B cell (primary cell): ENCODE data around the gene TDG. TPM values are rescaled to one million over a fixed set of nuclear protein-coding genes. Genes with fewer than 3 reads are reported as not detected.
A peak's percentile ranks its signal among the peaks of the same experiment; 100 is the strongest.

Source experiments
- ATAC-seq: fragments of 200-7000 bp; cut with Tn5 transposase; one replicate; pipeline ENCODE4 v1.10.0; 2021; ENCODE audit warnings: low read depth, mild to moderate bottlenecking, moderate number of reproducible peaks, moderate library complexity
- CTCF ChIA-PET: fragments of 350-600 bp; sonication (Branson Sonifier 250); formaldehyde crosslinking; loops from one replicate; lab custom pipeline; 2021; ENCODE audit warnings: antibody characterized with exemption, inconsistent platforms; lab: Charles Lee
- POLR2A ChIA-PET: fragments of 350-600 bp; sonication (Branson Sonifier 250); formaldehyde crosslinking; loops from one replicate; lab custom pipeline; 2021; ENCODE audit warnings: antibody characterized with exemption; lab: Charles Lee
- DNase-seq: peaks from one replicate; pipeline ENCODE4 v3.0.0; 2013
- H2AFZ ChIP-seq: 2 replicates; pipeline ENCODE4 v1.6.1; 2012; ENCODE audit warnings: mild to moderate bottlenecking, low read depth, low read length; ENCODE audit not compliant: insufficient read depth, poor library complexity, severe bottlenecking
- H3K27ac ChIP-seq, 2 donors: 1 replicate in 1 of 2; 2 replicates in 1 of 2; pipeline ENCODE4 v1.5.1; 2012 to 2013; ENCODE audit warnings: low read length in 2 of 2, mild to moderate bottlenecking in 2 of 2, moderate library complexity in 1 of 2
- H3K27me3 ChIP-seq, 4 experiments: fragments of 200-600 bp in 1 of 4; sonication (generic) in 1 of 4; replicated peaks in 1 of 4; 1 replicate in 2 of 4; 2 replicates in 2 of 4; pipeline versions ENCODE4 v1.6.1 to v1.7.0; 2013 to 2016; ENCODE audit warnings: low read length in 3 of 4, mild to moderate bottlenecking in 2 of 4, mixed read lengths in 1 of 4, moderate library complexity in 1 of 4; ENCODE audit not compliant: insufficient read depth in 4 of 4, control insufficient read depth in 3 of 4; ENCODE audit errors: control extremely low read depth in 1 of 4
- H3K36me3 ChIP-seq, 2 experiments: replicated peaks in 1 of 2; 1 replicate in 1 of 2; 2 replicates in 1 of 2; pipeline versions ENCODE4 v1.6.1 to v1.7.1; 2013; ENCODE audit warnings: low read length in 1 of 2; ENCODE audit not compliant: insufficient read depth in 2 of 2, control insufficient read depth in 1 of 2; ENCODE audit errors: control extremely low read depth in 1 of 2, extremely low read depth in 1 of 2
- H3K4me1 ChIP-seq, 2 donors: fragments of 200-600 bp in 1 of 2; sonication (generic) in 1 of 2; 1 replicate in 1 of 2; 2 replicates in 1 of 2; pipeline versions ENCODE4 v1.5.1 to v1.6.1; 2013 to 2017; ENCODE audit warnings: low read length in 2 of 2; ENCODE audit not compliant: control insufficient read depth in 2 of 2, insufficient read depth in 2 of 2
- H3K4me2 ChIP-seq: replicated peaks from 2 replicates; pipeline ENCODE3; 2012; ENCODE audit warnings: mild to moderate bottlenecking, low read depth, low read length; ENCODE audit not compliant: poor library complexity, severe bottlenecking
- H3K4me3 ChIP-seq, 5 experiments: fragments of 200-600 bp in 1 of 5; sonication (generic) in 1 of 5; 1 replicate in 3 of 5; 2 replicates in 2 of 5; pipeline versions ENCODE4 v1.5.1 to v1.7.0; 2011 to 2016; ENCODE audit warnings: low read length in 4 of 5, mild to moderate bottlenecking in 4 of 5, low read depth in 2 of 5, control low read depth in 1 of 5, moderate library complexity in 1 of 5; ENCODE audit not compliant: insufficient read depth in 1 of 5; ENCODE audit errors: control extremely low read depth in 1 of 5, extremely low read depth in 1 of 5
- H3K79me2 ChIP-seq: fragments of 200-600 bp; sonication (generic); one replicate; pipeline ENCODE4 v1.6.0; 2016; ENCODE audit warnings: low read length; ENCODE audit not compliant: control insufficient read depth, insufficient read depth
- H3K9ac ChIP-seq: fragments of 200-600 bp; sonication (generic); 2 replicates; pipeline ENCODE4 v1.6.1; 2017; ENCODE audit warnings: mild to moderate bottlenecking, low read length, moderate library complexity
- H3K9me3 ChIP-seq, 3 donors: one replicate each; pipeline versions ENCODE4 v1.6.1 to v1.7.1; 2013; ENCODE audit warnings: low read length in 2 of 3; ENCODE audit not compliant: control insufficient read depth in 2 of 3, insufficient read depth in 1 of 3; ENCODE audit errors: control extremely low read depth in 1 of 3
- H4K20me1 ChIP-seq: 2 replicates; pipeline ENCODE4 v1.6.0; 2012; ENCODE audit warnings: mild to moderate bottlenecking, low read length; ENCODE audit not compliant: insufficient read depth, control insufficient read depth, poor library complexity, severe bottlenecking
- H3K27ac Mint-ChIP-seq: one replicate; pipeline ENCODE4 v1.8.0; 2021; ENCODE audit warnings: mixed read lengths
- H3K27me3 Mint-ChIP-seq: one replicate; pipeline ENCODE4 v1.8.0; 2021; ENCODE audit warnings: mixed read lengths
- H3K4me1 Mint-ChIP-seq: one replicate; pipeline ENCODE4 v1.8.0; 2021; ENCODE audit warnings: mixed read lengths
- H3K4me3 Mint-ChIP-seq: one replicate; pipeline ENCODE4 v1.8.0; 2021; ENCODE audit warnings: mixed read lengths
- H3K9me3 Mint-ChIP-seq: one replicate; pipeline ENCODE4 v1.8.0; 2022; ENCODE audit warnings: mixed read lengths; ENCODE audit not compliant: insufficient read depth
- CTCF ChIP-seq: fragments of 200-600 bp; IDR thresholded peaks from one replicate; pipeline ENCODE4 v1.8.0; 2022; ENCODE audit warnings: antibody characterized with exemption, mild to moderate bottlenecking
- EZH2 ChIP-seq: IDR thresholded peaks from 2 replicates; pipeline ENCODE4 v1.6.1; 2012; ENCODE audit warnings: borderline replicate concordance, low read depth, mild to moderate bottlenecking, moderate library complexity, low read length; ENCODE audit not compliant: insufficient read depth, poor library complexity, severe bottlenecking
- WGBS: methylation state at CpG from one replicate; pipeline ENCODE4 v1.1.5; 2013; ENCODE audit warnings: missing lambda C conversion rate; ENCODE audit not compliant: insufficient coverage; 5-methylcytosine and 5-hydroxymethylcytosine counted together
- intact Hi-C: fragments of 100-400 bp; cut with micrococcal nuclease; formaldehyde crosslinking; loops from one replicate; pipeline ENCODE4 v1.10.0; 2022
- polyA plus RNA-seq: library from polyadenylated mRNA; depleted of rRNA; stranded (reverse); fragments of >200 nt; gene quantifications from 2 replicates; pipeline ENCODE4 v1.2.3, GENCODE V29; 2012
- total RNA-seq, 2 donors: library from RNA; stranded (reverse); fragments of 120-200 nt in 1 of 2; gene quantifications; 1 replicate in 1 of 2; 2 replicates in 1 of 2; pipeline versions ENCODE4 v1.2.3 to v1.2.4, GENCODE V29; 2013 to 2022

The TDG gene
- total and polyA plus RNA-seq, 2 donors (not counting 1 experiment from before 2014, with no cell fraction given), result 8.6 to 35.5 TPM

DNA sequence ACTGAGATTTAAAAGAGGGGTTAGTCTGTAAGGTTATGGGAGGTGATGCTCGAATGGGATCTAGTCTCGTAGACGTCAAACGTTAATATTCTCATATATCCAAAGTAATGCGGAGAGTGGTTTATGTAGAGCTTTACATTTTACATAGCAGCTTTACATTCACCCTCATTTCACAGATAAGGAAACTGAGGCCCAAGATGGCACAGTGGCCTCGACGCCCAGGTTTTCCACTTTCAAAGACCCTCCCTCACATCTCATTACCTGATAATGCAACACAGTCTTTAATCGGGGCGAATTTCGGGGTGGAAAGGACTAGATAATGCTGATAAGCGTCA lies 450 bp upstream of the TDG start:
- Mint-ChIP-seq H3K27me3 (no peaks in the 10 kb centered on the region), H3K4me1 (peaks cover 39% of the 10 kb centered on the region), H3K27ac (peak overlapping the region; percentile 97), H3K9me3 (no peaks in the 10 kb centered on the region), H3K4me3 (peak overlapping the region; percentile 98)
- no peaks in the 10 kb centered on the region for H3K27me3 ChIP-seq
- H3K36me3 ChIP-seq, result peaks cover 3 to 12% of the 10 kb centered on the region in 2 experiments
- H3K4me3 ChIP-seq, result peak overlapping the region; percentile 70 to 96 (median 85)
- H3K4me2 ChIP-seq, result peak overlapping the region; percentile 92
- ATAC-seq (no peak), DNase-seq (no peak)
- ChIA-PET POLR2A (interaction anchor here (0.5 to 2.9 kb wide), 7 partner anchors 9 to 172 kb away, joined by 3 to 49 read pairs (median 3); partner anchors contain the start of genes HSP90B1 and NFYB), CTCF (interaction anchor here (0.6 to 2.9 kb wide), 6 partner anchors 9 to 194 kb away, joined by 3 to 39 read pairs (median 4); partner anchors contain the start of gene HSP90B1)
- intact Hi-C loops, result loop anchor here (1.0 to 5.0 kb wide), 8 partner anchors 8 to 1272 kb away; partner anchors contain the start of genes APPL2, HCFC2, NFYB and NT5DC3
- peaks cover 26% of the 10 kb centered on the region in 2 donors for H3K4me1 ChIP-seq
- H3K79me2 ChIP-seq, result peaks cover 55% of the 10 kb centered on the region
- no peaks in the 10 kb centered on the region for H3K9me3 ChIP-seq
- H4K20me1 ChIP-seq, result peaks cover 22% of the 10 kb centered on the region
- peak overlapping the region; percentile 92 for H2AFZ ChIP-seq
- H3K9ac ChIP-seq, result peak overlapping the region; percentile 99
- TF ChIP-seq CTCF, result no peak
- no peak for TF ChIP-seq EZH2
- 0% methylated on average over 1 of the region's 11 CpGs for WGBS
- peak overlapping the region; percentile 81 to 95 for H3K27ac ChIP-seq

DNA sequence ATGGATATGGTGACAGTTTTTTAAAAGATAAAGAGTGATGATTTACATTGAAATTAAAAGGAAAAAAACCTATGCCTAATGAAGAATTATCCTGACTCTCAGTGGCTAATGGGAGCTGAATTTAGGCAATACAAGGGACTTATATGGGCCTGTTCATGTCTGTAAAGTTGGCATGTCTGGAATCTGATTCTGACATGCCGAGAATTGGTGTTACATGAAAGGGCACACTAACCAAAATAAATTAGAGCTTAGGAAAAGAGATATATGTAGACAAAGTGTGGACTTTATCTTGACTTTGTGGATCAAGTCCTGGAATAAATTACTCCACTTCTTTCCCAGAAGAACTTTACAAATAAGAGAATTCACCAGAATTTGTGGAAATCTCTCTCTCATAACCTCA lies 1.1 kb downstream of the TDG start:
- peaks cover 48% of the 10 kb centered on the region for H3K4me1 Mint-ChIP-seq
- CTCF ChIA-PET, result interaction anchor here (1.1 to 2.9 kb wide), 4 partner anchors 10 to 142 kb away, joined by 3 to 39 read pairs (median 6); partner anchors contain the start of gene HSP90B1

More for the DNA sequence above, 1.1 kb downstream of the TDG start:
- Histone ChIP-seq H3K4me2 (peak overlapping the region; percentile 92), H3K9ac (peak overlapping the region; percentile 99), H3K4me1 (peaks cover 26% of the 10 kb centered on the region in 2 donors), H4K20me1 (peaks cover 27% of the 10 kb centered on the region), H2AFZ (peak overlapping the region; percentile 92), H3K27me3 (no peaks in the 10 kb centered on the region), H3K36me3 (peaks cover 3 to 12% of the 10 kb centered on the region in 2 experiments), H3K79me2 (peaks cover 70% of the 10 kb centered on the region), H3K9me3 (no peaks in the 10 kb centered on the region), H3K4me3 (peak overlapping the region; percentile 70 to 96 (median 85)), H3K27ac (peak overlapping the region; percentile 81 to 95)
- intact Hi-C loops, result loop anchor here (5.0 kb wide), 3 partner anchors 84 to 1271 kb away; partner anchors contain the start of genes APPL2 and NFYB
- DNase-seq (no peak), ATAC-seq (no peak)
- no peaks in the 10 kb centered on the region for H3K9me3 Mint-ChIP-seq
- TF ChIP-seq CTCF (no peak), EZH2 (no peak)
- POLR2A ChIA-PET, result interaction anchor here (2.1 to 2.9 kb wide), 2 partner anchors 10 to 38 kb away, joined by 40 to 49 read pairs; partner anchors contain the start of gene HSP90B1
- H3K27ac Mint-ChIP-seq, result peak overlapping the region; percentile 97
- WGBS, result no CpG with 5 or more reads among the region's 1 CpG
- no peaks in the 10 kb centered on the region for H3K27me3 Mint-ChIP-seq
- H3K4me3 Mint-ChIP-seq, result peak overlapping the region; percentile 98
